Cardiac septum (tissue), 1 donor: ENCODE results near the gene SEL1L. TPM values are rescaled to one million over a fixed set of nuclear protein-coding genes. Genes with fewer than 3 reads are reported as not detected.
"Not testable (repeated sequence)": the region's sequence is repeated elsewhere in the genome, so short reads cannot be mapped to it uniquely, and the experiment has no call there.

Experiments
- DNase-seq: peaks from one replicate; pipeline ENCODE4 v3.0.0-alpha.2; 2020; ENCODE audit warnings: low spot score
- intact Hi-C: fragments of 100-400 bp; cut with DNase I; formaldehyde crosslinking; loops from one replicate; pipeline ENCODE4 v1.14.0; 2022
- total RNA-seq: library from RNA; stranded (reverse); fragmentation: NEBNext Ultra II Directional; extraction: Animal tissue kit (Norgen Biotek cat#: 25700); gene quantifications from one replicate; pipeline ENCODE4 v1.2.1, GENCODE V29; 2021
- donor health status: DM: no; HTN: no; CAD: no.

Gene SEL1L
- total RNA-seq, 1 donor from 2014 or later: 64.8 TPM

DNA sequence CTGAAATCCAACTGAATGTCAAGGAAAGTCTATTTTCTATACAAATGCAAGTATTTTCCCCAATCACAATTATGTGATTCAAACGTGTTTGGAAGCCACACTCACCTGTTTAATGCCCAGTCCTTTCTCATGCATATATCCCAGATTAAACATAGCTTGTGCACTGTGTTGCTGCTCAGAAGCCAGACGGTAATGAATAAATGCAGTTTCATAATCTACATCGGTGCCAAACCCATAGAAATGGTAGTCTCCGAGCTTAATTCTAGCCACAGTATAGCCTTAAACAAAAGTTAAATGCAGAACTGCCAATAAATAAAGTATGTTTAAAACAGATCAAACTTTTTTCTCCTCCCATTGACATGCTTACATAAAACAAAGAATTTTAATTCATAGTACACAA is 49.5 kb downstream of the SEL1L start:
- intact Hi-C loops: no loop called here
- no peak for DNase-seq

DNA sequence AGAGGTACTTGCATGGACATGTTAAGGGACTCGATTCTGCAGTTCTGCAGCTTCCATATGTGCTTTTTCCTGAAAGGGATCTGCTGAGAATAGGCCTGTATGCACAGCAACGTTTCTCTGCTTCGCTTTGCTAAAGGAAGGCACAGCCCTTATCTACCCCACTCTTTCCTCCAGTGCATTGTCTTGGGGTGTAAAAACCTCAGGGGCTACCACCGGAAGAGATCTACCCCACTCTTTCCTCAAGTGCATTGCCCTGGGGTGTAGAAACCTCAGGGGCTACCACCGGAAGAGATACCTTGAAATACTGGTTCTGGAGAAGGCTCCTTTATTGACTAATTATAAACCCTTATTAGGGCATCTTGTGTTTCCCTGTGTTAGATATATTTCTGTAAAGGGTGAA is 52.9 kb downstream of the SEL1L start:
- intact Hi-C loops: no loop called here
- no peak for DNase-seq

DNA sequence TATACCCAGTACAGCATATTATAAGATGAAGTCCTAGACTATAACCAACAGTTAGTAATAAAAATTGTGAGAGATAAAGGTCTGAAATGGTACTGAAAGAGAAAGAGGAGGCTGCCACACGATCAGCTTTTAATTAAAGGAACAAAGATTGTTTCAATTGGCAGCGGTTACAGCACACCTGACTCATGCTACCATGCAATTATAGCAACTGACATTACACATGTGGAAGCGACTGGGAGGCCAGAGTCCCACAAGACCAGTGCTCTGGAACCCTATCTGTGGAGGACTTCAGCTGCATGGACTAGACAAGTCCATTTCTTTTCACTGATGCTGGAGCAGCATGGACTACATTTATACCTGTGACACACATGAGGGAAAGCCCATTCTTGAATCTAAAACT is 55.2 kb downstream of the SEL1L start:
- no peak for DNase-seq
- intact Hi-C loops: no loop called here

- no peak for DNase-seq
- intact Hi-C loops: no loop called here
Measured at GRCh38 chr14:81476816-81477215, 56.8 kb downstream of the SEL1L start.

DNA sequence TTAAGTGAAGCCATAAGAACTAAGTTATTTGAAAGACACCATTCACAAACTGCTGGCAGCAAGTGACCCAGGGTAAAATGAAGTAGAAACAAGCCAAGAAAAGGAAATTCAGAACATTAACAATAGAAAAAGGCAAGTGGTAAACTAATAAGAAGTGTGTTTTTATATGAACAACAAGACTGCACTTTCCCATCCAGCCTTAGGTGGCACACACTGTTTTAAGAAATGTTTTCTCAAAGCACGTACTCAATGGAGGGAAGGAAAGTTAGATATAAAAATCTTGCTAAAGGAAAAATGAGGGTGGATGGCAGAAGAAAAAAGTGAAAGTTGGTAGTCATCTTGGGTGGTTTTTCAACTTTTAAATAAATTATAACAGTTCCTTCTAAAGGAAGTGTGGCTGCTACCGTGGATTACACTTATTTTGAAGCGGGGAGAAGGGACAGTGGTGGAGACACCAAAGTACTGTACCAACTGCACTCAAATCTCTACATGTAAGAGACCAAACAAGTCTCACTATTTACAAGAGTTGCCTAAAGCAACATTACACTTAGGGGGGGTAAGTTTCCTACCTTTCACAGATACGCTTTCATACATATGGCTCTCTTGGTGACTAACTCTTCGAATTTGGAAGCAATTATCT is 58.8 kb downstream of the SEL1L start:
- no peak for DNase-seq
- intact Hi-C loops: no loop called here

DNA sequence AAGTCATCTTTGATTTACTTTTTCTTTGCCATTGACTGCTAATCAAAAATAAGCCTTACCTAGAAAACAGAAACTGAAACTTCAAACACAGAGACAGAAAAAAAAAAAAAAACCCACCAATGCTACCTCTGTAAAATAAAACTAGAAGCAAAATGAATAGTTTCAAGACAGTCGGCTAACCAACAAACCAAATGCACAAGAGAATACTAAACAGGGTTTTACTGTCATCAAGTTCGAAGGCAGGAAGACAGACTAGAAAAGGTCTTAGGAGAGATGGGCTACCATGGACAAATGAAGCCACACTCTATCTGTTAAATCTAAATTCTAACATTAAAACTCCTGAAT is 59.5 kb downstream of the SEL1L start:
- DNase-seq: no peak

DNA sequence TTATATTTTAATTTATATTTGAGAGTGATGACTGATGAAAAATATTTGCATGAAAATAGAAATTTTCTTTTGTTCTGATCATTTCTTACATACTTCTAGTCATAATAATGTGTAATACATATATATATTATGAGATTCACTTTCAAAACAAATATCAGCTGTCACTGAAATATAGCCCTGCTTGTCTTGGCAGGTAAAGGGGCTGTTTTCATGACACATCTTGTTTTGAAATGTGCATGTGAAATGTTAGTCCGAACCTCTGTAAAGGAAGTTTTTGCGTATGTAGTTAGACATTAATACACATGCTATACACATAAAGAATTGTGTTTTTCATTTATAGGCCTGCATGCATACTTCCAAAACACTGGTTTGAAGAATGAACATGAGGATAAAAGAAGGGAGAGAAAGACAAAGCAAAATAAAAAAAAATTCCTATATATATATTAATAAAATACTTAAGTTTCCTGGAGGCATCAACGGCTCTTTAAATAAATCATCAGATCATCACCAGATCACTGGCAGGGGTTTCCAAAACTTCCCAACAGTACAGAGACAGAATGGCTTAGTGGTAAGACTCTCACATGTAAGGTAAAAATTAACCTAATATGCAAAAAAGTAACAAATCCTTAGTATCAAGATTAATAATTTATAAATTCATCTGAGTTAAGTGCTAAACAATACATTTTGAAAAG is 60.1 kb downstream of the SEL1L start:
- intact Hi-C loops: no loop called here
- no peak for DNase-seq

More for the DNA sequence above, 59.5 kb downstream of the SEL1L start:
- intact Hi-C loops: no loop called here

DNA sequence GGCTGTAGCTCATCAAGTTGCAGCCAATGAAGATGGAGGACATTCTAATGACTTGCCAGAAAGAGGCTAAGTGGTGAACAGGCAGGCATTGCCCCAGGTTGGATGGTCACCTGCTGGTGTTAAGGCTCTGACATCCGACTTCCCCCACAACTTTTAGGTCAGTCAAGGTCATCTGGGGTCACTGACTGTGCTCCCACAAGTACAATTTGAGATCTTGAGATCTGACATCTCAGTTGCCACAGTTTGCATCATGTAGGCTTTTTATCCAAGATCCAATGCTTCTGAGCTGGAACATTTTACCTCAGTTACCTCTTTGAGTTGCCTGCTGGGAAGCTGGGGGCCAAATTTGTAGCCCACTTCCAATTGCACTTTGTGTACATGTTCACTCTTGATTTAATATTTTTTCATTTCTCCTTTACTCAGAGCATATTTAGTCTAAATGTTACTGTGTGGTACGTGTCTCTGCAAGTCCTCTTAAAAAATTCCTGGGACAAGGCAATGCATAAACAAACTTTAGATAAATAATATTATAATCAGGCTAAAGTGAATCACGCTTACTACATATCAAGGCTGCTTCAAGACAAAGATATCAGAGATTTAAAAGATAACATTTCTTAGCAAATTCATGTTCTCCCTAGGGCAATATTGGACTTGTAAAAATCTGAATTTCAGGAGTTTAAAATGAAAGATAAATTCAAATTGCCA is 61.4 kb downstream of the SEL1L start:
- intact Hi-C loops: no loop called here
- DNase-seq: no peak

GRCh38 chr14:81471062-81471461 is 62.6 kb downstream of the SEL1L start:
- intact Hi-C loops: no loop called here
- DNase-seq: no peak

- intact Hi-C loops, DNase-seq: not testable (repeated sequence)
Measured at GRCh38 chr14:81470557-81470826, 63.2 kb downstream of the SEL1L start.

DNA sequence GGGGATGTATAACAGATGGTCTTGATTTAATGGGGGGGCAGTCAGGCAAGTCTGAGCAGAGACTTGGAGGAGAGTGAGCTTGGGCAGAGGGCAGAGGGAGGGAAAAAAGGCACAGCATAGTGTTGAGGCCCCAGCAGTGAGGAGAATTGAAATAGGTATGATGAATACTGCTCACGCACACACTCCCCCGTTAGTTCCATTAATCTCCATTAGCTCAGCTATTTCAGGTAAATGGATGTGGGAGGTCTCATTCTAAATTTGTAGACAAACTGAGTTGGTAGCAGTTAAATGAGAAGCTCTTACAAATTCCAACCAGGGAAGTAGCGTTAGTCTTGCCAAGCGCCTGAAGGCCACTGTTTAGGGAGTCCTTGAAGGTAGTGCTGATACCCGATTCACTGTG is 66.8 kb downstream of the SEL1L start:
- DNase-seq: no peak
- intact Hi-C loops: no loop called here

DNA sequence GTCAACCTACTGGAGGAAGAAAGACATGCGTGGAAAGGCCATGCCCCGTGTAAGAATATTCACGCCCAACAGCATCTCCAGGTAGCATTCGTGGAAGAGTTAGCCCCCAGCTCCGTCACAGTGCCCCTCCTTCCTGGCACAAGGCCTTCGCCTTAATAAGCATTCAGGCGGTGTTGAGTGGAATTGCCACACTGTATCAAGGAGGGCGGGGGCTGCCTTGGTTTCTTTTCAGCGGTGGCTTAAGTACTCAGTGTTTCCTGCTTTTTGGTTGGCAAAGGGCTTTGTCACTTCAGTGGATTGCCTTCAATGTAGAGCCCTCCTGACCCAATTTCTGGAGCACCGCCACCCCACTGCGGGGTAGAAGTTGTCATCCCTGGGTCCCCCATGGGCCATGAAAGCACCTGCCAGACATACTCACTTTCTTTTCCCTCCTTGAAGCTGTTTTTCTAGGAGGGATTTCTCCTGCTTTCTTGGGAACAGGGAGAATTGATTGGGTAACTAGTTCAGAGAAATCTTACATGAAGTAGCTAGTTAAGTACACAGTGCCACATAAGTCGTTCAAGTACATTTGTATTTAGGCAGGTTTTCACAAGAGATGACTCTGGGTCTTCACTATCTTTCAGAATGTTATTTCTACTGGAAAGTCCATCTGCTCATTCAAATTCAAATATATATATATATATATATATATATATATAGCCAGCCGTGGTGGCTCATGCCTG is 68.0 kb downstream of the SEL1L start:
- intact Hi-C loops: no loop called here
- DNase-seq: no peak

GRCh38 chr14:81465003-81465392 is 68.7 kb downstream of the SEL1L start:
- intact Hi-C loops, DNase-seq: not testable (repeated sequence)

DNA sequence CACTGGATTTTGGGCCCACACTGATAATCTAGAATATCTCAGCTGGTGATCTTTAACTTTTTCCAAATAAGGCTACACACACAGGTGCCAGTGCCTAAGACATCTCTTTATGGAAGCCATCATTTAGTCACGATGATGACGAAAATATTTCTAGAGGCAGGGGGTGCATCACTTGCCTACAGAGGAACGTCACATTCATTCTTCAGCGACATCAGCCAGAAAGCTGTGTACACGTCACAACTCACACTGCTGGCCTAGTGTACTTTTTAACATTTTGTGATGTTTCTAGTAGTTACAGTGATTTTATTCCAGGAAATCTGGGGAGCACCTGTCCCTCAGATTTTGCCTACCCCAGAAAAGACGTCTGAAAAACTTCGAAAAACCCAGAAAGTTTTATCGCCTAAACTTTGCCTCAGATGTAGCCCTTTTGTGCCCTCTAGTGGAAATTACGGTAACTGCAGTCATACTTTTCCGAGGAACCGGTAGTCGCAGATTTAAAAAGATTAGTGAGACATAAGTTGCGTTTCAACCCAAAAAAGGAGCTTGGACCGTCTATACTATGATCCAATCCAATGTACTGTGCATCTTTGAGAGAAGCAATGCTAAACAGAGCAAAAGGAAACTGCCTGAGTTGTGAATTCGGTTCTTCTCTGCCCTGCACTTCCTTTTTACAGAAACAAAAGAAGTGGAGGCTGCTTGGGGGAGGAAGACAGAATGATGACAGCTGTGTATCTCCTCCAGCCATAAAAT is 69.2 kb downstream of the SEL1L start:
- intact Hi-C loops: no loop called here
- DNase-seq: no peak

GRCh38 chr14:81462356-81462755 is 71.3 kb downstream of the SEL1L start:
- intact Hi-C loops, DNase-seq: not testable (repeated sequence)

- no peak for DNase-seq
- intact Hi-C loops: no loop called here
Measured at GRCh38 chr14:81459912-81460311, 73.7 kb downstream of the SEL1L start.

- no peak for DNase-seq
- intact Hi-C loops: no loop called here
Measured at GRCh38 chr14:81458352-81458751, 75.3 kb downstream of the SEL1L start.

- intact Hi-C loops: no loop called here
- no peak for DNase-seq
Measured at GRCh38 chr14:81455390-81455789, 78.3 kb downstream of the SEL1L start.

GRCh38 chr14:81454572-81455218 is 79.0 kb downstream of the SEL1L start:
- intact Hi-C loops: no loop called here
- no peak for DNase-seq
